IPS-15b (cell line): ENCODE results near the gene PSG1.
"Not testable (repeated sequence)": the region's sequence is repeated elsewhere in the genome, so short reads cannot be mapped to it uniquely, and the experiment has no call there.

Experiments used
- H3K27me3 ChIP-seq: one replicate; pipeline ENCODE4 v1.6.1; 2013; ENCODE audit warnings: low read length; ENCODE audit not compliant: control insufficient read depth, insufficient read depth
- H3K36me3 ChIP-seq: one replicate; pipeline ENCODE4 v1.6.1; 2013; ENCODE audit warnings: low read length; ENCODE audit not compliant: control insufficient read depth, insufficient read depth
- H3K4me1 ChIP-seq: one replicate; pipeline ENCODE4 v1.6.1; 2013; ENCODE audit warnings: mild to moderate bottlenecking, low read length; ENCODE audit not compliant: control insufficient read depth, insufficient read depth
- H3K4me3 ChIP-seq: one replicate; pipeline ENCODE4 v1.5.1; 2013; ENCODE audit warnings: low read depth, low read length
- H3K9ac ChIP-seq: one replicate; pipeline ENCODE4 v1.6.1; 2013; ENCODE audit warnings: low read depth, mild to moderate bottlenecking, low read length
- H3K9me3 ChIP-seq: one replicate; pipeline ENCODE4 v1.6.1; 2013; ENCODE audit warnings: mild to moderate bottlenecking, low read length; ENCODE audit not compliant: control insufficient read depth, insufficient read depth

PSG1 gene

DNA sequence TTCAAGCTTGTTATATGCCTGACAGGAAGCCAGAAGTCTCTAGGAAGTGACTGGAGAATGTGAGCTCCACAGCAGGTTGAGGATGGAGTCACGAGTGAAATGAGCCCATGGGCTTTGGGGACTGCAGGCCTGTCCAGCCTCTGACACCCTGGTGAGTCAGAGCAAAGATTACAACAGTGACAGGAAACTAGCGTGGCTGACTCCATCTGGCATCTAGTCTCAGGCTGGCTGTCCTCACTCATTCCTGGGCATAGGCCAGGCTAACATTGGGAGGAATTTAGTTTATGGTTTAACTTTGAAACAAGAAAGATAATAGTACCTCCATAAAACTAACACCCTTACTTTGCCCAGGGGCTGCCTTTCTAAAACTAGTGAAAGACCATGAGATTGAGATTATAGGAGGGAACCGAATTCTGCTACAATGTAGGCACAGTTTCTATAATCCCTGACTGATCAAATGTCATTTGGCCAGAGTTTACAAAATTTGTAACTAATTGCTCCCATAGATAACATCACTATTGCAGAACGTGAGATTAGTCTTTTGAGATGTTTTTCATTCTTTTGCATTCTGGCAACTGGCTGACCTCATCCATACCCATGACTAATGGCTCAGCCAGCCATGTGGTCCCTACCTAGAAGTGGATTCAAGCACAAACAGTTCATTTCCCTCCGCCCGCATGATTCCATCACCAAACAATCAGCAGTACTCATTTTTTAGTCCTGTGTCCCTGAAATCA is 28.4 kb downstream of the PSG1 start:
- Histone ChIP-seq H3K9me3 (no peaks in the 10 kb centered on the region), H3K36me3 (no peaks in the 10 kb centered on the region), H3K27me3 (no peaks in the 10 kb centered on the region), H3K4me3 (no peak overlapping the region), H3K9ac (no peak overlapping the region), H3K4me1 (no peaks in the 10 kb centered on the region)

DNA sequence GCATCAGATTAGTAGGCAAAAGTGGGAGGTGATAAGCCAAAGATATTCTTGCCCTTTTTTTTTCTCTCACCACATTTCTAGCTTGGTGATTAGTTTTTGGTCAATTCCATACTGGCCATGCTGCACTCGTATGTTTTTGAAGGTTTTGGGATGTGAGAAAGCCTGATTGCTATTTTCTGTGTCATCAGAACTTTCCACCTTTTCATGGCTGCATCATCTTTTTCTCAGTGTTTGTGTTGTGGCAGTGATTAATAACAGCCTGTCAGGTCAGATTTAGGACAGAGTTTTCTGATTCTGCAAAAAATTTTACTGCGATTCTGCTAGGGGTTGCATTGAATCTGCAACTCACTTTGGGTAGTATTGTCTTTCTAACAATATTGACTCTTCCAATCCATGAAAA is 32.9 kb downstream of the PSG1 start:
- H3K4me3 ChIP-seq, result no peak overlapping the region

DNA sequence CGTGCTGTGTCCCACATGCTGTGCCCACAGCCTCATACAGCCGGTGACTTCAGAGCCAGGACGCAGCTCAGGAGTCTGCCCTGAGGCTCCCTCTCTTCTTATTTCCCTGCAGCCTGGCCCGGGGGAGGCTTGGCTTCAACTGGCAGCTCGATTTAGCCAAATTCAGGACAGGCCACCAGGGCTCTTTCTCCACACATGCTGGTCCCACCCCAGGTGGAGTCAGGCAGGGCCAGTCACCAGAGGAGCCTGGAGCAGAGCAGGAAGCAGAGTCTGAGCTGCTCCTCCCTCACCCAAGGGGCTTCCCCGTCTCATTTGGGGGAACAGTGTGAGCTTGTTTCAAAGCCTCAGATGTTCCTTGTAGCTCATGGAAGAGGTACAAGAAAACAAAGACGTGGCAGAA is 35.9 kb downstream of the PSG1 start:
- not testable (repeated sequence) for H3K36me3 ChIP-seq, H3K4me1 ChIP-seq

More for the DNA sequence above, 32.9 kb downstream of the PSG1 start:
- no peaks in the 10 kb centered on the region for H3K4me1 ChIP-seq
- no peak overlapping the region for H3K9ac ChIP-seq
- H3K36me3 ChIP-seq, result no peaks in the 10 kb centered on the region
- H3K9me3 ChIP-seq, result no peaks in the 10 kb centered on the region
- no peaks in the 10 kb centered on the region for H3K27me3 ChIP-seq

DNA sequence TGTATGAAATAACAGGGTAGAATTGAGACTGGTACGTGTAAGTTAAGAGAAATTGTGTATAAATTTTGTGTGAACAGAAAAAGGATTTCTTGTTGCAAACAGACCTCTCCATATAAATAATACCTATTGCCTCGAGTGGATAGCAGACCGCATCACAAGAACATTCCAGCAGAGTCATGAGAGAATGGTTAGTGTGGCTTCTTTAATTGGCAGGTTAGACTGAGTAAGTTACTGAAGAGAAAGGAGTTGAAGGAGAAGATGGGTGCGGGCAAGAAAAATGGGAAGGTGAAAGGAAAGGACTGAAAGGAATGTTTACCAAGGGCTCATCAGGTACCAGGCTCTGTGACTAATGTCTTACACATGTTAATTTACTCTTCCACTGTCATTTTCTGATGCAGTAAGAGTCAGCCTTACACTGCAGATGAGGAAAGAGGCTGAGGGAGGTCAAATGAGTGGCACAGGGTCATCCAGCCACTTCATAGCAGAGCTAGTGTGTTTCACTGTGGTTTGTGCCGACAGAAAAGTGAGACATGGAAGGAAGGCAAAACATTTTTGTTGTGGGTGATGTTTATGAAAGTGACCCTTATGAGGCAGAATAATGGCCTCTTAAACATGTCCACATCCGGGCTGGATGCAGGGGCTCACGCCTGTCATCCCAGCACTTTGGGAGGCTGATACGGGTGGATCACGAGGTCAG is 46.6 kb downstream of the PSG1 start:
- H3K9me3 ChIP-seq, H3K4me1 ChIP-seq, H3K9ac ChIP-seq: not testable (repeated sequence)

More for the DNA sequence above, 35.9 kb downstream of the PSG1 start:
- not testable (repeated sequence) for H3K4me3 ChIP-seq, H3K9ac ChIP-seq, H3K27me3 ChIP-seq, H3K9me3 ChIP-seq

DNA sequence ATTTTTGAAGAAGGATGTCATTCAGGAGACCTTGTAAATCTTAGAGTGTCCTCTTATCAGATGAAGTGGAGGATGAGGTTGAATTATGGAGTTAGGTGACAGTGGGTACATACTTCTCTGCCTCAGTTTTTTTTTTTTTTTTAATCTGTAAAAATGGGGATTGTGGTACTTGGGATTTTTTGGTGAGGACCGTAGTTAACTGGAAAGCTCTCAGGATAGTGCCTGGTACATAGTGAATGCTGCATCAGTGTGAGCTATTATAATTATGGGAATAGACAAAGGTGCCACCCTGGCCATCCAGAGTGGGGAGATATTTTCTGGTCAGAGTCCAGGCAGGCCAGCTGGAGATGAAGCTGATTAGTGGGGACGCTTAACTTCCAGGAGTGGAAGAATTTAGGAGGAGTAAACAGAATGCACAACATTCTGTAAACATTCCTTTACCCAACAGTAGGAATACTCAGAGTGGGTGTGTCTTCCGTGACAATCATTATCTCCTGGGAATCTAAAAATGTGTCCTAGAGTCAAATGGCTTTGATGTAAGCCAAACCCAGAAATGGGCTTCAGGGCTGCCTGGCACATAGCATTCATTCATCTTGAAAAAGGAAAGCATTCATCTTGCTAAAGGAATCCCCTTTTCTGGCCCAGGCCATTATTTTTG is 47.4 kb downstream of the PSG1 start:
- H3K9me3 ChIP-seq, H3K27me3 ChIP-seq, H3K4me3 ChIP-seq, H3K4me1 ChIP-seq, H3K9ac ChIP-seq, H3K36me3 ChIP-seq: not testable (repeated sequence)

More for the DNA sequence above, 46.6 kb downstream of the PSG1 start:
- H3K4me3 ChIP-seq, H3K27me3 ChIP-seq, H3K36me3 ChIP-seq: not testable (repeated sequence)

DNA sequence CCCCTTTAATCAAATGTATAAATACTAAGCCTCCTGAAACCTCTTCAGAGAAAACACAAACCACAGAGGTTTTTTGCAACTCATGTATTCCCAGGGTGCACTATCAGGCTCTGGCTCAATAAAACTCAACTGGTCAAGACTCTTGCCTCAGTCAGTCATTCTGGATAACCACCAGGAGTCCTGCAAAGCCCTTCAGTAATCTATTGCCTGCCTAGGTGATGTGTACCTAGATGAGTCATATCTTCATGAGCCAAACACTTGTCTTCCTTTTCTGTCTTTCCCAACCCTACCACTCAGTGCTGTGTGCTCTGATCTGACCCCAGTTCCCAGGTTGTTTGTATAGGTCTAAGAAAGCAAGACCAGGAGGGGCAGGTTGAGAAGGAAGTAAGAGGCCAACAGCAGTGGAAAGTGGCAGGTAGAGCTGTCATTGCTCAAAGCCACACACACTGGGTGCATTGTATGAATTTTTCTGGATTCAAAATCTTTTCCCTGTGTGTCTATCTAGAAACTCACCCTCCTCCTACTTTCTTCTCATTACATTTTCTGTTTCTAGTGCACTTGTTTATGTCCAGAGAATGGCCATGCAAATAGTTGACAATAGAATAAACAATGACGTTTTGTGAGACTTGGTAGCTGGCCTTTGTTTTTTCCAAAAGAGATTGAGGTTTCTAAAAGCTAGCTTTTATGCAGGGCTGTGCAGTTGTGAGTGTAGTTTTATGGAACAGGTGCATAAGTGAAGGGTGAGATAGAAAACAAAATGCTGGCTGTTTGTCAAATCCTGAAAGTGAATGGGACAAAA is 48.1 kb downstream of the PSG1 start:
- Histone ChIP-seq H3K4me3 (no peak overlapping the region), H3K9me3 (no peaks in the 10 kb centered on the region), H3K27me3 (no peaks in the 10 kb centered on the region)

DNA sequence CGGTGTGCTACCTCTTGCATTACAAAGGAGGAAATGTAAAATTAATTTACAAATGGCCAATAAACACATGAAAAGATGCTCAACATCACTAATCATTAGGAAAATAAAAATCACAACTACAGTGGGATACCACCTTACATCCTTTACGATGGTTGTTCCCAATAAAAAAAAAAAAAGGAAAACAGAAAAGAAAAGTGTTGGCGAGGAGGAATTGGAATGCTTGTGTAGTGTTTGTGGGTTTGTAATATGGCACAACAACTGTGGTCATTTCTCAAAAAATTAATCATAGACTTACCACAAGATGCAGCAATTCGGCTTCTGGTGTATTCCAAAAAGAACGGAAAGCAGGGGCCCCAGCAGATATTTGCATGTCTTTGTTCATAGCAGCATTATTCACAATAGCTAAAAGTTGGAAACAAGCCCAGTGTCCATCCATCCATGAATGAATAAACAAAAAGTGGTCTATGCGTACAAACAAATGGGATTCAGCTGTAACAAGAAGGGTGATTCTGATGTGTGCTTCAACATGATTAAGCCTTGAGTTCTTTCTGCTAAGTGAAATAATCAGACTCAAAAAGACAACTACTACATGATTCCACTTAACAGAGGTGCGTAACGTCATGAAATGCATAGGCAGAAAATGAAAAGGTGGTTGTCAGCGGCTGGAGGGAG is 58.1 kb downstream of the PSG1 start:
- not testable (repeated sequence) for H3K36me3 ChIP-seq, H3K9ac ChIP-seq, H3K9me3 ChIP-seq, H3K4me1 ChIP-seq, H3K27me3 ChIP-seq, H3K4me3 ChIP-seq

More for the DNA sequence above, 48.1 kb downstream of the PSG1 start:
- Histone ChIP-seq H3K36me3 (no peaks in the 10 kb centered on the region), H3K4me1 (no peaks in the 10 kb centered on the region), H3K9ac (no peak overlapping the region)

DNA sequence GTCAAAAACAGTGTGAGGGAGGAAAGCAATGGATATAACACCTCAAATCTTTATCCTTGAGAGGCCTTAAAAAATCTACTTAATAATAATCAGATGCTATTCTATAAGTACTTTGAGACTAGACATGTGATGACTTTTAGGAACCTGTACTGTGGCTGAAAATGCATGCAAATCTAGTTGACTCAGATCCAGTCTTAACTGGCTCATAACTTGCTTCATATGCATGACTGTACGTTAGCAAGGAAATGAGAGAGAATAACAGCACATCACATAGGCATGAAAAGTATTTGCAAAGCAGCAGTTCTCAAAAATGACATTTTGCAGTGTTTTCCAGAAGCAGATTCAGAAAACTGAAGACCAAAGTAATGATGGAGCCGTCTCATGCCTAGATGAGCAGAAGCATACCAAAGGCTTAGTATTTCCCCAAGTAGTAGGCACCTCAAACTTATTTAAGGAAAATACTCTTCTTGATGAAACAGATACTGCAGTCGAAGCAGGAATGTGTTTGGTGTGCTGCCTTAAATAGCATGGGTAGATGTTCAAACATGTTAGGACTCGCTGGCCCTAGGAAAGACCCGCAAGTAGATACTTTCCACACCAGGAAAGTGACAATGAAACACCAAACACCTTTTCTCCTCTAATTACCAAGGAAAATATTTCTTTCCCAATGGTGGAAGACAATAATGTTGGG is 59.4 kb downstream of the PSG1 start:
- H3K9me3 ChIP-seq, H3K9ac ChIP-seq, H3K36me3 ChIP-seq, H3K27me3 ChIP-seq, H3K4me1 ChIP-seq, H3K4me3 ChIP-seq: not testable (repeated sequence)

DNA sequence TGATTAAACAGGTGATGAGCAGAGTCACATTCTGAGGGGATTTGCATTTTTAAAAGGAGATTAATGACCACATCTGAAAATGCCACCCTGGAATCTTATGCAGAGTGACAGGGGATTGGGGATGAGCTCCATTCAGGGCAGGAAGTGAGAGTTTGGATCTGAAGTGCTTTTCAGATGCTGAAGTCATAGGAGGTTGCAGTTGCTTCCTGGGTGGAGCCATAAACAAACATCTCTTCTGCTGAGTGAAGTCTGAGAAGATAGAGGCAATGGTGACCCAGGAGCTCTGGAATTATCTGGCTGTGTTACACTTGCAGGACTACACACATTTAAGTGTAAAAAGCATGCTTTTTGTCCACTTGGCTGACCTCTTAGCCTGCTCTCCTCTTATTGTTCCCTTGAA is 62.6 kb downstream of the PSG1 start:
- Histone ChIP-seq H3K9ac (no peak overlapping the region), H3K27me3 (no peaks in the 10 kb centered on the region), H3K4me1 (no peaks in the 10 kb centered on the region), H3K4me3 (no peak overlapping the region), H3K9me3 (peaks cover 5% of the 10 kb centered on the region), H3K36me3 (no peaks in the 10 kb centered on the region)
